Activated T-cell treated with anti-CD3 and anti-CD28 coated beads, Interleukin-2, amount 50 U/mL, for 48 hours (primary cell): ENCODE data around the gene L3MBTL4.
A peak's percentile ranks its signal among the peaks of the same experiment; 100 is the strongest.
"Not testable (repeated sequence)": the region's sequence is repeated elsewhere in the genome, so short reads cannot be mapped to it uniquely, and the experiment has no call there.

Source experiments
- DNase-seq, 2 experiments: peaks; one replicate each; pipeline ENCODE4 v3.0.0-alpha.2; 2020

The L3MBTL4 gene

DNA sequence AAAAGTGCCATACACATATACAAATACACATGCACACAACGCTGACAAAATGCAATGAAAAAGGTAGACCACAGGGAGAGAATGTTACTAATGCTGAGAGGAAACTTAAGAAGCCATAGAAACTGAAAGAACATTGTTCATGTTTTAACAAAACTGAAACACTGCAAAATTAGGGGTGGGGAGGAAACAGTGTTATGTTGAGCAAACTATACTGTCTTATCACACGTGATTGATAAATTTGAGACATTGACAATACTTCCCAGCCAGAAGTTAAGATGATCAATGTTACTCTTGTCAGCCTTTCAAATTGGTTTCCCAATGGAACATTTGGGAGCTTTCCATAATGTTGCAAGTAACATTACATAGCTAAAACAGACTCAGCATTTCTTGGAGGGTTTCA, 165.5 kb downstream of the L3MBTL4 start:
- DNase-seq, result no peak

DNA sequence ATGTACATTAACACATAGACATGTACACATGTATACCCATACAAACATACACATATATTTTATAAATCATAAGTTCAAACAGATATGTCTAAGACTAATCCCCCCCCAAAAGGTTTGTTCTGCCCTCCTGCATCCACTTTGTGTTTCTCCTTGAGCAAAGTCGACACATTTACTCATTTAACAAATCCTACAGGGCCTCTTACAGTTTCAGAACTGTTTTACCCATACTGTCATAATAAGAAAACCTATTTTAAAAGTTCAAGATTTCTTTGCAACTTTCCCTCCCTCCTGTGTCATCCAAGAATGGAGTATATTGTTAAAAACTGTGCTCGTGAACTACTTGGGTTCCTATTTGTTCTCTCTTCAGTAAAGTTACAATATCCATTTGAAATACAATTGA, 166.7 kb downstream of the L3MBTL4 start:
- no peak for DNase-seq

DNA sequence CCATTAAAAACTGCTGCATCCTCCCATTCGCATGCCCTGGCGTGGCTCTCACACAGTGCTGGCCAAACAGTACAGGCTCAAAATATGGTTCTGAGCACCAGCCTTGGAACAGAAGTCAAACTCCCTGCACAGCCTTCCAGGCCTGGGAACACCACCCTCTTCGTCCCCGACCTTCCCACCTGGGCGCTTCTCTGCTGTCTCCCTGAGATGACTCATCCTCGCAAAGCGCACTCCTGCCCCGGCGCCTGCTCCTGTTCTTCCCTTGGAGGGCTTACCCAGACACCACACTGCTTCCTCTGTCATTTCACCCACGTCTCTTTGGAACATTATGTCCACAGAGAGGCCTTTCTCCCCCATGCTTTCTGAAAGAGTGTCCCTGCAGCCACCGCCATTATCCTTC, 172.7 kb downstream of the L3MBTL4 start:
- no peak for DNase-seq

GRCh38 chr18:6239716-6240115, 175.0 kb downstream of the L3MBTL4 start:
- DNase-seq, result no peak

- no peak for DNase-seq
Observed at GRCh38 chr18:6236258-6236657, 178.5 kb downstream of the L3MBTL4 start.

DNA sequence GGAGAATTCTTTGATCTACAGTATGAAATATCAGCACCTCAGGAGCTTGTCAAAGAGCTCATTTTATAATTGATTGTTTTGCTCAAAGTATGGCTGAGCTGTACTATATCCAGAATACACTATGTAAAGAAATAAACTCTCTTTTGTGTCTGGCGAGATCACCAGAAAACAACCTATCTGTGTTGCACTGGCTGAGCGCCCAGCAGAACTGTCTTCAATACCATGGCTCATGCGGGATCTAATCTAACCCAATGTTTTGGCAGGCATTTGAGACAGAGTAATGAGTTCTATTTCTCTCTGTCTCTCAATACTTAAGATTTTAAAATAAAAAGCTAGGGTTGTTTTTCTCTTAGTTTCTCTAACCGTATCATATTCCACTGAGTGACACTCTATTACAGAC, 192.4 kb downstream of the L3MBTL4 start:
- no peak for DNase-seq

GRCh38 chr18:6221602-6222014, 193.1 kb downstream of the L3MBTL4 start:
- DNase-seq, result no peak

DNA sequence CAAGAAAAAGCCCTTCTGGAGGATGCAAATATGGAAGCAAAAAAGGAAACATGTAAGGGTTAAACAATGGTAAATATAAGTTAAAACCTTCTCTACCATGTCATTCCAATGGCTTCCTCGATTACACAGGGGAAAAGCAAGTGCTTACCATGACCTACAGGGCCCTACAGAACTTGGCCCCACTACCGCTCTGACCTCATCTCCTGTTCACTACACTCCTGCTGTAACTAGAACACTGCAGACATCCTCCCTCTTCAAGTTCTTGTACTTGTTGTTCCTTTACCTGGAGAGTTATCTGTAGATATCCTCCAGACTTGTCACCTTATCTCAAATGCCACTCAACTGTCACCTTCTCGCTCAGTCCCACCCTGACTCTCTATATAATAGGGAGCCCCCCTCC, 194.6 kb downstream of the L3MBTL4 start:
- DNase-seq, result no peak

DNA sequence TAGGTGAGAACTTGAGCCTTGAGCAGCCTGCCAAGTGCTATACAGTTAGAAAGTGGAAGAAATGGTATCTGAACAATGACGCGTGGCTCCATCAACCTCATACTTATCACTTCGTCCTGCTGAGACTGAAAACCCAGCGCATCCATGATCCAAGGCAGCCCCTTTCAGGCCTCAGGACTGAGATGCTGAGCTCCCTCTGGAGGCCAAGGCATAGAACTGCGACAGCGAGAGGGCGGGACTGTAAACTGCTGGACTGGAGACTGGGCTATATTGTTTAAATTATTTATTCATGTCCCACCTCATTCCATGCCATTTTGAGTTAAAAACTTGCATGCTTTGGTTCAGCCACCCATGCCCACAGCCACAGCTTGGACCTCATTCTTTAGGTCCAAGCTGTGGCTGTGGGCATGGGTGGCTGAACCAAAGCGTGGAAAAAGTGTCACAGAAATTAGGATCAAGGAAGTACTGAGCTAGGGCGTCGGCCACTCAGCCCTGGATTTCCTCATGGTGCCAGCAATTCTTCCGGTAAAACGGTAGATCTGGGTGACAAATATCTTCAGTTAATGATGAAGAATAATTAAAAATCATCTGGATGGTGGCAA, 195.5 kb downstream of the L3MBTL4 start:
- DNase-seq, result peak; percentile 28 to 31

DNA sequence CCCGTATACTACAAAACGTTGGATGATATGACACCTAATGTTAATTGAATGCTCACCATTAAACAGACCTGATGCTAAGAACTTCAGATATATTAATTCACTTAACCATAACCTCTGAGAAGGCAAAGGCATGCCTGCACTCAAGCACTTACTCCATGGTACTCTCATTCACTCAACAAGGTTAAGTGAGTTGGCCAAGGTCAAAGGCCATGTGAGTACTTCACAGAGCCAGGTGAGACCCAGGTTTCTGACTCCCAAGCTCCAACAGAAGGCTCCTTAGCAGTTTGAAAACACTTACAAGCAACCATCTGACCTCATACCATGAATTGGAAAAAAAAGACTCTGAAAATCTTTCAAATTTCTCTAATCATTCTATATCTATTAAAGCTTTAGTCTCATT, 198.8 kb downstream of the L3MBTL4 start:
- no peak for DNase-seq

GRCh38 chr18:6211174-6211504, 203.6 kb downstream of the L3MBTL4 start:
- DNase-seq, result no peak

- DNase-seq, result no peak
Observed at GRCh38 chr18:6210349-6211173, 204.2 kb downstream of the L3MBTL4 start.

DNA sequence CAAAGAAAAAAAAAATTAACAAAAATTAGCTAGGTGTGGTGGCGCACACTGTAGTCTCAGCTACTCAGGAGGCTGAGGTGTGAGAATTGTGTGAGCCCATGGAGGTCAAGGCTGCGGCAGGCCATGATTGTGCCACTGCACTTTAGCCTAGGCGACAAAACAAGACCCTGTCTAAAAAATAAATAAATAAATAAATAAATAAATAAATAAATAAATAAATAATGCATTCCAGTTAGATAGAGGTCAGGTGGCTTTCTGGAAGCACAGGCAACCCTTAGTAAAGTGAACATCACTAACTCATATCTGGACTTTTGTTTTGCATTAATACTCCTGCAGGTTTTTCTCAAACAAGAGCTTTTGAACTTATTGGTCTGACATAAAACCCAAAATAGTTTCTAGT, 206.8 kb downstream of the L3MBTL4 start:
- DNase-seq, result no peak

DNA sequence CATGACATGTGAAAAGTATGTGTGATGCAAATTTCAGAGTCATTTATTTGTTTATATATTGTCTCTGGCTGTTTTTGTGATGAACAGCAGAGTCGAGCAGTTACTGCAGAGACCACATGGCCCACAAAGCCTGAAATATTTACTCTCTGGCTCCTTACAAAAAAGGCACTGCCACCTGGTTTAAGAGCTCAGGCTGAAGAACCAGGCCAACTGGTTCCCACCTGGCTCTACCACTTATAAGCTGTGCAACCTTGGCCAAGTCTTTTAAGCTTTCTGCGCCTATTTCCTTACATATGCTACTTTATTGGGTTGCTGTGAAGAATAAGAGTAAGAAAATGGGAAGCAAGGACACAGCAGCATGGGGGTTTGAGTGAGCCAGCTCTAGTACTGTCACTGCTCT, 207.6 kb downstream of the L3MBTL4 start:
- DNase-seq, result no peak

GRCh38 chr18:6205706-6206105, 209.0 kb downstream of the L3MBTL4 start:
- no peak for DNase-seq

- DNase-seq, result no peak
Observed at GRCh38 chr18:6204476-6204875, 210.2 kb downstream of the L3MBTL4 start.

- DNase-seq, result no peak
Observed at GRCh38 chr18:6203791-6204190, 210.9 kb downstream of the L3MBTL4 start.

DNA sequence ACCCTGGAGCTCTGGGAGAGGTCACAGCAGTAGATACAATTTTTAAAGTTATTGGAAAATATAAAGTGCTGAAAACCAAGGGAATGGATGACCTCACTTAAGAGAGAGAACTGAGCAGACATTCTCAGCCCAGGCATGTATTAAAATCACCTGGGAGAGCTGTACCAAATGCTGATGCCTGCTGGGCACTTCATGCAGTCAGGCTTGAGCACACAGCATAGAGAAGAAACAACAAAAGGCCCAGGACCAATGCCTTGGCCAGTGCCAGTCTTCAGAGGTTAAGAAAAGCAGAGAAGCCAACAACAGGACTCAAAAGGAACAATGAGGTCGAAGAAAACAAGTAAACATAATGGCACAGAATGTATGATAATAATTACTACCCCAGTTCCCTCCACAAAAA, 211.8 kb downstream of the L3MBTL4 start:
- DNase-seq, result no peak

DNA sequence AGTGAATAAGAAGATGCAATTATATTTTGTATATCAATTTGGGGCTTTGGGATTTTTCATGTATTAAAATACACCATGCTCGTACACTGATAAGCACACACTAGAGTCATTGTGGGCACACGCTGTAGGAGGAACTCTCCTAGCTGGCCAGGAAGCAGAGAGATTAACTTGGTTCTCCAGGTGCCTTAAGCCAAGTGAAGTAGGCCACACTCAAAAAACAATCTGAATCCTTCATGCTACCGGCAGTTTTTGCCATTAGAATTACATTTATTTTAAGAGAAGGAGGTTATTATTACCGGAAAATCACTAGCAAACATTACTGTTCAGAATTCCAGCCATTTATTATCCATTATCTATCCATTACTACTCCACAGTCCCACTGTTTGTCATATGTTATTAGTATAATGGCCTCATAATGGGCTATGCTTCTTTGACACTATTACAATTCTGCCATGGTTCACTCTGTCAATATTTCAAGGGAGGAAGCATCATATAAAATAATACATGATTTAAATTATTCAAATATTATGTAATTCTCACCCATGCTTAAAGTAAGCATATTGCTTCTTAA, 214.4 kb downstream of the L3MBTL4 start:
- DNase-seq, result no peak

- DNase-seq, result no peak
Observed at GRCh38 chr18:6199777-6200176, 214.9 kb downstream of the L3MBTL4 start.

GRCh38 chr18:6198585-6198984, 216.1 kb downstream of the L3MBTL4 start:
- DNase-seq, result no peak

GRCh38 chr18:6194640-6195039, 220.1 kb downstream of the L3MBTL4 start:
- no peak for DNase-seq

GRCh38 chr18:6185782-6186181, 228.9 kb downstream of the L3MBTL4 start:
- not testable (repeated sequence) for DNase-seq

- no peak for DNase-seq
Observed at GRCh38 chr18:6174983-6175745, 239.5 kb downstream of the L3MBTL4 start.
